PC-3 (cell line): ENCODE results near the gene NPBWR2. TPM values are rescaled to one million over a fixed set of nuclear protein-coding genes. Genes with fewer than 3 reads are reported as not detected.

ENCODE experiments used
- ATAC-seq: fragments of 200-7000 bp; cut with Tn5 transposase; 2 replicates; pipeline ENCODE4 v1.9.1; 2020; ENCODE audit warnings: mild to moderate bottlenecking, moderate library complexity
- BruUV-seq: library from RNA; stranded (reverse); fragments of 400-500 nt; replicated peaks from 2 replicates; lab custom pipeline; 2021; lab: Mats Ljungman, UMichigan
- CTCF ChIA-PET: fragments of 300-600 bp; sonication (Branson Sonifier 250); formaldehyde crosslinking; loops from one replicate; lab custom pipeline; 2022; ENCODE audit warnings: antibody characterized with exemption; lab: Charles Lee
- POLR2A ChIA-PET: fragments of 300-600 bp; sonication (Branson Sonifier 250); formaldehyde crosslinking; loops from one replicate; lab custom pipeline; 2022; ENCODE audit warnings: antibody characterized with exemption; ENCODE audit not compliant: unreplicated experiment; lab: Charles Lee
- DNase-seq: peaks from one replicate; pipeline ENCODE4 v3.0.0-alpha.2; 2015
- H2AFZ ChIP-seq: fragments of 300-600 bp; sonication (generic); 2 replicates; pipeline ENCODE4 v1.6.0; 2016; ENCODE audit warnings: antibody characterized with exemption, low read length
- H3F3A ChIP-seq: fragments of 300-600 bp; sonication (generic); one replicate; pipeline ENCODE4 v1.6.0; 2017; ENCODE audit warnings: antibody characterized with exemption, low read length, control low read depth, mild to moderate bottlenecking; ENCODE audit not compliant: unreplicated experiment
- H3K27ac ChIP-seq: fragments of 300-600 bp; sonication (generic); 2 replicates; pipeline ENCODE4 v1.5.1; 2016; ENCODE audit warnings: mild to moderate bottlenecking, low read length
- H3K27me3 ChIP-seq: fragments of 300-600 bp; sonication (generic); 2 replicates; pipeline ENCODE4 v1.6.1; 2016; ENCODE audit warnings: low read length, mixed read lengths
- H3K36me3 ChIP-seq: fragments of 300-600 bp; sonication (generic); 2 replicates; pipeline ENCODE4 v1.6.1; 2016; ENCODE audit warnings: low read depth, mixed run types, low read length, mixed read lengths
- H3K4me1 ChIP-seq: fragments of 300-600 bp; sonication (generic); 2 replicates; pipeline ENCODE4 v1.5.1; 2016; ENCODE audit warnings: low read length; ENCODE audit not compliant: insufficient read depth
- H3K4me2 ChIP-seq: fragments of 300-600 bp; sonication (generic); 2 replicates; pipeline ENCODE4 v1.6.0; 2016; ENCODE audit warnings: low read length
- H3K4me3 ChIP-seq: fragments of 300-600 bp; sonication (generic); 2 replicates; pipeline ENCODE4 v1.5.1; 2016; ENCODE audit warnings: mild to moderate bottlenecking, low read length, mixed read lengths
- H3K79me2 ChIP-seq: fragments of 300-600 bp; sonication (generic); 2 replicates; pipeline ENCODE4 v1.6.1; 2017; ENCODE audit warnings: low read length, mixed read lengths
- H3K9ac ChIP-seq: fragments of 300-600 bp; sonication (generic); 2 replicates; pipeline ENCODE4 v1.6.0; 2016; ENCODE audit warnings: mild to moderate bottlenecking, low read length
- H3K9me2 ChIP-seq: fragments of 300-600 bp; sonication (generic); replicated peaks from 2 replicates; pipeline ENCODE4 v1.6.1; 2016; ENCODE audit warnings: mixed run types, low read length, mixed read lengths
- H3K9me3 ChIP-seq: fragments of 300-600 bp; sonication (generic); 2 replicates; pipeline ENCODE4 v1.6.1; 2016; ENCODE audit warnings: low read length, mixed read lengths
- H4K20me1 ChIP-seq: fragments of 300-600 bp; sonication (generic); 2 replicates; pipeline ENCODE4 v1.6.1; 2016; ENCODE audit warnings: low read length, mixed read lengths
- EZH2 ChIP-seq: fragments of 300-600 bp; sonication (generic); IDR thresholded peaks from one replicate; pipeline ENCODE4 v1.6.1; 2017; ENCODE audit warnings: antibody characterized with exemption, mild to moderate bottlenecking, low read length; ENCODE audit not compliant: unreplicated experiment
- EZH2phosphoT487 ChIP-seq: fragments of 300-600 bp; sonication (generic); IDR thresholded peaks from 2 replicates; pipeline ENCODE4 v1.6.1; 2018; ENCODE audit warnings: mild to moderate bottlenecking, antibody characterized with exemption, low read length, borderline replicate concordance
- intact Hi-C: fragments of 100-400 bp; cut with micrococcal nuclease; formaldehyde crosslinking; loops from 2 replicates; pipeline ENCODE4 v1.9.0; 2023
- total RNA-seq: library from RNA; depleted of rRNA; stranded (reverse); fragments of >200 nt; gene quantifications from 2 replicates; pipeline ENCODE4 v1.2.3, GENCODE V29; 2014
- TF ChIP-seq, protein P1 (sequence below): fragments of 300-600 bp; sonication (generic); conservative IDR thresholded peaks from 2 replicates; pipeline ENCODE4 v1.5.1; 2017; ENCODE audit warnings: antibody characterized with exemption, low read depth, mild to moderate bottlenecking, low read length

NPBWR2 gene
- total RNA-seq, 1 experiment from 2014 or later = not detected

DNA sequence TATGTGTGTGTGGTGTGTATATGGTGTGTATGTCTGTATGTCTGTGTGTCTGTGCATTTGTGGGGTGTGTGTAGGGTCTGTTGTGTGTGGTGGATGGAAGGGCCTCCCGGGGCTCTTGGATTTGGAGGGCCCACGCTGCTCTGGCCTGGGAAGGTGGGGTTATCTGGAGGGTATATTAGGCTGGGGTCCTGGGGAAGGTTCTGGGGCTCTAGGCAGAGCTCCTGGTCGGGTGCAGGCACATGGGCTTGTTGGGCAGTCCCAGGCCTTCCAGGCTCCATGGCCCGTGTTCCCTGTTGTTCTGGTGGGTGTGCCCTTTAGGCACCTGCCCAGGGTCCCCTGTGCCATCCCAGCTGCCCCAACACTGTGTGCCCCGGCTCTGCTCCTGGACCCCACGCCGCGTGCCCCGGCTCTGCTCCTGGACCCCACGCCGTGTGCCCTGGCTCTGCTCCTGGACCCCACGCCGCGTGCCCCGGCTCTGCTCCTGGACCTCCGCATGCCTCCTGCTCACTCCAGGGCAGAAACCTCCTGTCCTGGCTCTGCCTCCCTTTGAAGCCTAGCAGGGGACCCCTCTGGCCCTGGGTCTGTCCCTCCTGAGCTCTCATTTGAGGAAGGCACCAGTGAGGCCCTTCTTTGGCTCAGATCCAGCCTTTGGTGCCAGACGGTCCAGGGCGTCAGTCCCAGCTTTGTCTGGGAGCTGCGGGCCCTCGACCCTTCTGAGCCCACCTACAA, 46.7 kb upstream of the NPBWR2 start:
- H3K36me3 ChIP-seq = no peaks in the 10 kb centered on the region
- no peak overlapping the region for H3K9ac ChIP-seq
- no peaks in the 10 kb centered on the region for H3K9me2 ChIP-seq
- no peaks in the 10 kb centered on the region for H3K9me3 ChIP-seq
- BruUV-seq = no TSS peak
- peaks cover 15% of the 10 kb centered on the region for H3K4me1 ChIP-seq
- no peaks in the 10 kb centered on the region for H4K20me1 ChIP-seq
- no peak overlapping the region for H3K4me2 ChIP-seq
- CTCF ChIA-PET = no interaction called here
- intact Hi-C loops = no loop called here
- H2AFZ ChIP-seq = no peak overlapping the region
- TF ChIP-seq, protein P1, sequence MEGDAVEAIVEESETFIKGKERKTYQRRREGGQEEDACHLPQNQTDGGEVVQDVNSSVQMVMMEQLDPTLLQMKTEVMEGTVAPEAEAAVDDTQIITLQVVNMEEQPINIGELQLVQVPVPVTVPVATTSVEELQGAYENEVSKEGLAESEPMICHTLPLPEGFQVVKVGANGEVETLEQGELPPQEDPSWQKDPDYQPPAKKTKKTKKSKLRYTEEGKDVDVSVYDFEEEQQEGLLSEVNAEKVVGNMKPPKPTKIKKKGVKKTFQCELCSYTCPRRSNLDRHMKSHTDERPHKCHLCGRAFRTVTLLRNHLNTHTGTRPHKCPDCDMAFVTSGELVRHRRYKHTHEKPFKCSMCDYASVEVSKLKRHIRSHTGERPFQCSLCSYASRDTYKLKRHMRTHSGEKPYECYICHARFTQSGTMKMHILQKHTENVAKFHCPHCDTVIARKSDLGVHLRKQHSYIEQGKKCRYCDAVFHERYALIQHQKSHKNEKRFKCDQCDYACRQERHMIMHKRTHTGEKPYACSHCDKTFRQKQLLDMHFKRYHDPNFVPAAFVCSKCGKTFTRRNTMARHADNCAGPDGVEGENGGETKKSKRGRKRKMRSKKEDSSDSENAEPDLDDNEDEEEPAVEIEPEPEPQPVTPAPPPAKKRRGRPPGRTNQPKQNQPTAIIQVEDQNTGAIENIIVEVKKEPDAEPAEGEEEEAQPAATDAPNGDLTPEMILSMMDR = no peak
- TF ChIP-seq EZH2 = no peak
- no peak for TF ChIP-seq EZH2phosphoT487
- POLR2A ChIA-PET = no interaction called here
- H3K79me2 ChIP-seq = no peaks in the 10 kb centered on the region
- H3F3A ChIP-seq = no peaks in the 10 kb centered on the region
- H3K4me3 ChIP-seq = no peak overlapping the region
- H3K27ac ChIP-seq = no peak overlapping the region
- ATAC-seq (no peak), DNase-seq (no peak)
- no peaks in the 10 kb centered on the region for H3K27me3 ChIP-seq

DNA sequence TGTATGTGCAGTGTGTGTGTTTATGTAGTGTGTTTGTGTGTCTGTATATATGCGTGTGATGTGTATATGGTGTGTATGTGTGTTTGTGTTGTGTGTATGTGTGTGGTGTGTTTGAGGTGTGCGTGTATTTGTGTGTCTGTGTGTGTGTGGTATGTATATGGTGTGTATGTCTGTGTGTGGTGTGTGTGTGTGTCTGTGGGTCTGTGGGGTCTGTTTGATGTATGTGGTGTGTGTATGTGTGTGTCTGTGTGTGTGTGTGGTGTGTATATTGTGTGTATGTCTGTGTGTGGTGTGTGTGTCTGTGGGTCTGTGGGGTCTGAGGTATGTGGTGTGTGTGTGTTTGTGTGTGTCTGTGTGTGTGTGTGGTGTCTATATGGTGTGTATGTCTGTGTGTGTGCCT, 46.0 kb upstream of the NPBWR2 start:
- Histone ChIP-seq H4K20me1 (no peaks in the 10 kb centered on the region), H2AFZ (no peak overlapping the region), H3K4me3 (no peak overlapping the region), H3F3A (no peaks in the 10 kb centered on the region), H3K9me3 (no peaks in the 10 kb centered on the region), H3K4me1 (peaks cover 15% of the 10 kb centered on the region), H3K9me2 (no peaks in the 10 kb centered on the region), H3K27me3 (no peaks in the 10 kb centered on the region), H3K79me2 (no peaks in the 10 kb centered on the region), H3K36me3 (no peaks in the 10 kb centered on the region), H3K27ac (no peak overlapping the region), H3K4me2 (no peak overlapping the region), H3K9ac (no peak overlapping the region)
- TF ChIP-seq EZH2 (no peak), EZH2phosphoT487 (no peak)
- TF ChIP-seq, protein P1 = no peak
- ATAC-seq = no peak
- ChIA-PET CTCF (no interaction called here), POLR2A (no interaction called here)
- BruUV-seq = no TSS peak
- DNase-seq = no peak
- intact Hi-C loops = no loop called here

DNA sequence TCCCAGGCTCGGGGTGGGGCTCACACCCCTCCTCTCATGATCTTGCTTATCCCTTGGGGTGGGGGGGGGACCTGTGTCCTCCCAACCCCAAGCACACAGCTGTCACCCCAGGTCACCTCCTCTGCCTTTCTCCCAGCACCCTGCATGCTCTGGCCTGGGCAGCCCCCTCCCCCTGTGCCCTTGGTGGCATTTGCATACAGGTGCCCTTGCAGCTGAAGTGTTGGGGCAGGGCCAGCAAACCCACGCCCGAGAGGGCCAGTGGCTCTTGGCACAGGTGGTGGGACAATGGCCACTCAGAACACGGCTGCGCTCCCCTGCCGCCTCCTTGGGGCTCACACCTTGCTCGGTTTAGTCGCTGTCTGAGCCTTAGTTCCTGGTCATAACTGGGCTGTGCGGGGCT, 45.5 kb upstream of the NPBWR2 start:
- intact Hi-C loops = no loop called here

More for the DNA sequence above, 45.5 kb upstream of the NPBWR2 start:
- ChIA-PET CTCF (no interaction called here), POLR2A (no interaction called here)
- Histone ChIP-seq H3K4me1 (peaks cover 15% of the 10 kb centered on the region), H3K79me2 (no peaks in the 10 kb centered on the region), H3K4me2 (no peak overlapping the region), H3K27ac (no peak overlapping the region), H4K20me1 (no peaks in the 10 kb centered on the region), H3K4me3 (no peak overlapping the region), H3K9me2 (no peaks in the 10 kb centered on the region), H3K27me3 (no peaks in the 10 kb centered on the region), H3K9me3 (no peaks in the 10 kb centered on the region), H2AFZ (no peak overlapping the region), H3K36me3 (no peaks in the 10 kb centered on the region), H3F3A (no peaks in the 10 kb centered on the region), H3K9ac (no peak overlapping the region)
- no TSS peak for BruUV-seq
- no peak for DNase-seq
- TF ChIP-seq, protein P1 = no peak
- no peak for TF ChIP-seq EZH2phosphoT487
- TF ChIP-seq EZH2 = no peak
- ATAC-seq = no peak
